ENCODE measurements around the gene MALAT1.

GRCh38 chr11:65496304-65497140 lies 2.3 kb upstream of the MALAT1 start:
- TF ChIP-seq CTCF (IDR thresholded peaks at IDR 0.05) (no peak), EZH2 (IDR thresholded peaks at IDR 0.05; ENCODE audit: borderline replicate concordance, insufficient read depth, low read depth, low read length, poor library complexity, severe bottlenecking) (no peak)
